ENCODE data around the gene TPI1.

The TPI1 gene

GRCh38 chr12:6912164-6912935 is 45.0 kb downstream of the TPI1 start:
- no peaks in the 10 kb centered on the region for H3K4me1 ChIP-seq
- H3K36me3 ChIP-seq (ENCODE audit: control insufficient read depth, insufficient read depth, low read length): no peaks in the 10 kb centered on the region
- no peak overlapping the region for H3K9ac ChIP-seq
- no peaks in the 10 kb centered on the region for H3K9me3 ChIP-seq (ENCODE audit: control insufficient read depth, low read length)
- H3K4me2 ChIP-seq (ENCODE audit: low read length): no peak overlapping the region
- no peak overlapping the region for H3K4me3 ChIP-seq (ENCODE audit: low read depth, low read length)
- H2AFZ ChIP-seq: no peak overlapping the region
- no peak for TF ChIP-seq CTCF (IDR thresholded peaks at IDR 0.05)
- H3K27ac ChIP-seq: no peak overlapping the region
- H3K27me3 ChIP-seq (ENCODE audit: control insufficient read depth, insufficient read depth, low read length): no peaks in the 10 kb centered on the region
- no peaks in the 10 kb centered on the region for H3K79me2 ChIP-seq

- H3K27me3 ChIP-seq (ENCODE audit: control insufficient read depth, insufficient read depth, low read length): no peaks in the 10 kb centered on the region
- no peaks in the 10 kb centered on the region for H3K9me3 ChIP-seq (ENCODE audit: control insufficient read depth, low read length)
- no peaks in the 10 kb centered on the region for H3K4me1 ChIP-seq
- peak within 1 kb of the TSS; percentile 20 for H3K9ac ChIP-seq
- H3K4me2 ChIP-seq (ENCODE audit: low read length): peak within 1 kb of the TSS; percentile 87
- H3K79me2 ChIP-seq: no peaks in the 10 kb centered on the region
- no peaks in the 10 kb centered on the region for H3K36me3 ChIP-seq (ENCODE audit: control insufficient read depth, insufficient read depth, low read length)
- H3K27ac ChIP-seq: peak within 1 kb of the TSS; percentile 44
- peak within 1 kb of the TSS; percentile 64 for H3K4me3 ChIP-seq (ENCODE audit: low read depth, low read length)
- no peak for TF ChIP-seq CTCF (IDR thresholded peaks at IDR 0.05)
- peak within 1 kb of the TSS; percentile 85 for H2AFZ ChIP-seq
Observed at GRCh38 chr12:6914246-6914946, 47.1 kb downstream of the TPI1 start, which contains the start of gene ENO2. Gene ENO2 (plus strand): TSS chr12:6914580. CDS start chr12:6915833, 1,253 bp downstream.

- H3K4me3 ChIP-seq (ENCODE audit: low read depth, low read length): peak overlapping the region; percentile 64
- no peaks in the 10 kb centered on the region for H3K36me3 ChIP-seq (ENCODE audit: control insufficient read depth, insufficient read depth, low read length)
- peak overlapping the region; percentile 85 for H2AFZ ChIP-seq
- no peaks in the 10 kb centered on the region for H3K79me2 ChIP-seq
- no peak for TF ChIP-seq CTCF (IDR thresholded peaks at IDR 0.05)
- peak overlapping the region; percentile 87 for H3K4me2 ChIP-seq (ENCODE audit: low read length)
- no peak overlapping the region for H3K9ac ChIP-seq
- H3K4me1 ChIP-seq: no peaks in the 10 kb centered on the region
- no peaks in the 10 kb centered on the region for H3K27me3 ChIP-seq (ENCODE audit: control insufficient read depth, insufficient read depth, low read length)
- H3K9me3 ChIP-seq (ENCODE audit: control insufficient read depth, low read length): no peaks in the 10 kb centered on the region
- H3K27ac ChIP-seq: peak overlapping the region; percentile 44
Observed at GRCh38 chr12:6914947-6915788, 47.8 kb downstream of the TPI1 start.

- H3K4me1 ChIP-seq: no peaks in the 10 kb centered on the region
- no peak for TF ChIP-seq CTCF (IDR thresholded peaks at IDR 0.05)
- H3K36me3 ChIP-seq (ENCODE audit: control insufficient read depth, insufficient read depth, low read length): no peaks in the 10 kb centered on the region
- no peak overlapping the region for H3K9ac ChIP-seq
- no peak overlapping the region for H3K4me2 ChIP-seq (ENCODE audit: low read length)
- no peaks in the 10 kb centered on the region for H3K9me3 ChIP-seq (ENCODE audit: control insufficient read depth, low read length)
- H2AFZ ChIP-seq: peak overlapping the region; percentile 85
- H3K4me3 ChIP-seq (ENCODE audit: low read depth, low read length): no peak overlapping the region
- H3K27me3 ChIP-seq (ENCODE audit: control insufficient read depth, insufficient read depth, low read length): no peaks in the 10 kb centered on the region
- H3K27ac ChIP-seq: no peak overlapping the region
- H3K79me2 ChIP-seq: no peaks in the 10 kb centered on the region
Observed at GRCh38 chr12:6915789-6916285, 48.5 kb downstream of the TPI1 start.

Data from parathyroid adenoma (tissue), 2 donors.